Neural progenitor cell (in vitro differentiated cells): Measurements from ENCODE around the gene HMGN3. TPM values are rescaled to one million over a fixed set of nuclear protein-coding genes. Genes with fewer than 3 reads are reported as not detected.

Experiments
- DNase-seq: peaks from one replicate; pipeline ENCODE4 v3.0.0-alpha.2; 2016; ENCODE audit warnings: low spot score
- H2AFZ ChIP-seq: fragments of 200-600 bp; sonication (generic); replicated peaks from 2 replicates; pipeline ENCODE4 v1.6.1; 2016; ENCODE audit warnings: antibody characterized with exemption
- H3F3A ChIP-seq: fragments of 200-600 bp; sonication (generic); 2 replicates; pipeline ENCODE4 v1.6.1; 2016; ENCODE audit warnings: antibody characterized with exemption, low read depth
- H3K27ac ChIP-seq: fragments of 200-600 bp; sonication (generic); 2 replicates; pipeline ENCODE4 v1.5.1; 2016; ENCODE audit warnings: mild to moderate bottlenecking
- H3K27me3 ChIP-seq: fragments of 200-600 bp; sonication (generic); 2 replicates; pipeline ENCODE4 v1.6.1; 2016; ENCODE audit warnings: mild to moderate bottlenecking, moderate library complexity
- H3K36me3 ChIP-seq: fragments of 200-600 bp; sonication (generic); 2 replicates; pipeline ENCODE4 v1.5.1; 2016
- H3K4me1 ChIP-seq: fragments of 200-600 bp; sonication (generic); 2 replicates; pipeline ENCODE4 v1.6.1; 2016; ENCODE audit warnings: mixed run types
- H3K4me2 ChIP-seq: fragments of 200-600 bp; sonication (generic); 2 replicates; pipeline ENCODE4 v1.6.1; 2016
- H3K4me3 ChIP-seq: fragments of 200-600 bp; sonication (generic); 2 replicates; pipeline ENCODE4 v1.5.1; 2016
- H3K79me2 ChIP-seq: fragments of 200-600 bp; sonication (generic); 2 replicates; pipeline ENCODE4 v1.6.1; 2016; ENCODE audit warnings: low read depth
- H3K9ac ChIP-seq: fragments of 200-600 bp; sonication (generic); 2 replicates; pipeline ENCODE4 v1.6.1; 2016
- H3K9me3 ChIP-seq: fragments of 200-600 bp; sonication (generic); 2 replicates; pipeline ENCODE4 v1.5.1; 2016; ENCODE audit warnings: low read depth
- H4K20me1 ChIP-seq: fragments of 200-600 bp; sonication (generic); 2 replicates; pipeline ENCODE4 v1.6.1; 2016; ENCODE audit warnings: low read depth
- H3K27ac Mint-ChIP-seq: 3 replicates; pipeline ENCODE4 v1.8.0; 2021; ENCODE audit warnings: mixed read lengths
- H3K27me3 Mint-ChIP-seq: 2 replicates; pipeline ENCODE4 v1.8.0; 2022; ENCODE audit warnings: low read depth, mild to moderate bottlenecking, inconsistent platforms, moderate library complexity, mixed read lengths; ENCODE audit not compliant: insufficient read depth
- H3K36me3 Mint-ChIP-seq: 3 replicates; pipeline ENCODE4 v1.8.0; 2021; ENCODE audit warnings: mixed read lengths
- H3K4me1 Mint-ChIP-seq: 3 replicates; pipeline ENCODE4 v1.8.0; 2021; ENCODE audit warnings: mixed read lengths
- H3K4me3 Mint-ChIP-seq: 3 replicates; pipeline ENCODE4 v1.8.0; 2021; ENCODE audit warnings: mild to moderate bottlenecking, moderate library complexity, mixed read lengths
- H3K9me3 Mint-ChIP-seq: 3 replicates; pipeline ENCODE4 v1.8.0; 2020; ENCODE audit warnings: mixed read lengths
- CTCF ChIP-seq: fragments of 200-600 bp; sonication (generic); IDR thresholded peaks from 2 replicates; pipeline ENCODE4 v1.5.1; 2017; ENCODE audit warnings: antibody characterized with exemption, mild to moderate bottlenecking
- EZH2 ChIP-seq: fragments of 200-600 bp; sonication (generic); IDR thresholded peaks from 2 replicates; pipeline ENCODE4 v1.6.1; 2017; ENCODE audit warnings: antibody characterized with exemption, mild to moderate bottlenecking, moderate library complexity
- EZH2phosphoT487 ChIP-seq: fragments of 200-600 bp; sonication (generic); IDR thresholded peaks from 2 replicates; pipeline ENCODE4 v1.6.1; 2017; ENCODE audit warnings: antibody characterized with exemption
- total RNA-seq: library from RNA; depleted of rRNA; stranded (reverse); fragments of >200 nt; gene quantifications from 2 replicates; pipeline ENCODE4 v1.2.3, GENCODE V29; 2015; ENCODE audit warnings: low replicate concordance

HMGN3 gene
- total RNA-seq, 1 donor from 2014 or later = 308 TPM

- Histone ChIP-seq H3K79me2 (peaks cover 95% of the 10 kb centered on the region), H3K36me3 (peaks cover 8% of the 10 kb centered on the region), H4K20me1 (peaks cover 32% of the 10 kb centered on the region), H3K4me2 (no peak overlapping the region), H3F3A (peaks cover 17% of the 10 kb centered on the region), H3K27me3 (no peaks in the 10 kb centered on the region), H3K27ac (no peak overlapping the region), H3K9ac (no peak overlapping the region), H3K4me3 (no peak overlapping the region), H3K9me3 (no peaks in the 10 kb centered on the region), H2AFZ (no peak overlapping the region), H3K4me1 (peaks cover 36% of the 10 kb centered on the region)
- DNase-seq = no peak
- H3K4me1 Mint-ChIP-seq = peaks cover 31% of the 10 kb centered on the region
- peaks cover 52% of the 10 kb centered on the region for H3K36me3 Mint-ChIP-seq
- no peak overlapping the region for H3K4me3 Mint-ChIP-seq
- TF ChIP-seq EZH2phosphoT487 (no peak), CTCF (no peak), EZH2 (no peak)
- H3K27me3 Mint-ChIP-seq = peaks cover 2% of the 10 kb centered on the region
- peaks cover 2% of the 10 kb centered on the region for H3K9me3 Mint-ChIP-seq
- H3K27ac Mint-ChIP-seq = no peak overlapping the region
Measured at GRCh38 chr6:79212859-79213258, 21.6 kb downstream of the HMGN3 start.

- no peaks in the 10 kb centered on the region for H3K9me3 ChIP-seq
- Mint-ChIP-seq H3K9me3 (no peaks in the 10 kb centered on the region), H3K36me3 (peaks cover 62% of the 10 kb centered on the region), H3K27ac (no peak overlapping the region), H3K27me3 (no peaks in the 10 kb centered on the region), H3K4me1 (peaks cover 3% of the 10 kb centered on the region), H3K4me3 (no peak overlapping the region)
- no peak overlapping the region for H3K27ac ChIP-seq
- no peaks in the 10 kb centered on the region for H3K4me1 ChIP-seq
- no peak overlapping the region for H3K4me2 ChIP-seq
- no peaks in the 10 kb centered on the region for H3F3A ChIP-seq
- H3K79me2 ChIP-seq = peaks cover 59% of the 10 kb centered on the region
- peaks cover 12% of the 10 kb centered on the region for H3K36me3 ChIP-seq
- H3K9ac ChIP-seq = no peak overlapping the region
- no peak overlapping the region for H3K4me3 ChIP-seq
- H4K20me1 ChIP-seq = peaks cover 5% of the 10 kb centered on the region
- DNase-seq = no peak
- no peak overlapping the region for H2AFZ ChIP-seq
- no peaks in the 10 kb centered on the region for H3K27me3 ChIP-seq
- no peak for TF ChIP-seq EZH2
- TF ChIP-seq EZH2phosphoT487 = no peak
- no peak for TF ChIP-seq CTCF
Measured at GRCh38 chr6:79208816-79209215, 25.7 kb downstream of the HMGN3 start.

GRCh38 chr6:79203753-79204253 lies 30.7 kb downstream of the HMGN3 start:
- Histone ChIP-seq H3K27ac (no peak overlapping the region), H3K9ac (no peak overlapping the region), H3K9me3 (no peaks in the 10 kb centered on the region), H4K20me1 (peaks cover 7% of the 10 kb centered on the region), H3K79me2 (peaks cover 14% of the 10 kb centered on the region), H3K27me3 (no peaks in the 10 kb centered on the region), H2AFZ (no peak overlapping the region), H3F3A (no peaks in the 10 kb centered on the region), H3K4me1 (no peaks in the 10 kb centered on the region), H3K4me2 (no peak overlapping the region), H3K4me3 (no peak overlapping the region), H3K36me3 (peaks cover 7% of the 10 kb centered on the region)
- Mint-ChIP-seq H3K36me3 (peaks cover 59% of the 10 kb centered on the region), H3K4me1 (peaks cover 7% of the 10 kb centered on the region), H3K9me3 (no peaks in the 10 kb centered on the region), H3K27ac (no peak overlapping the region), H3K27me3 (no peaks in the 10 kb centered on the region), H3K4me3 (no peak overlapping the region)
- no peak for TF ChIP-seq EZH2
- DNase-seq = no peak

GRCh38 chr6:79202556-79202955 lies 31.9 kb downstream of the HMGN3 start:
- peak overlapping the region; percentile 47 for H3K27ac Mint-ChIP-seq
- no peak overlapping the region for H3K4me2 ChIP-seq
- H3K79me2 ChIP-seq = peaks cover 5% of the 10 kb centered on the region
- H3K9me3 Mint-ChIP-seq = no peaks in the 10 kb centered on the region
- H3F3A ChIP-seq = no peaks in the 10 kb centered on the region
- peaks cover 4% of the 10 kb centered on the region for H3K36me3 ChIP-seq
- no peak overlapping the region for H2AFZ ChIP-seq
- no peak for TF ChIP-seq CTCF
- no peak for TF ChIP-seq EZH2phosphoT487
- no peak for TF ChIP-seq EZH2
- no peaks in the 10 kb centered on the region for H3K4me1 ChIP-seq
- peaks cover 51% of the 10 kb centered on the region for H3K36me3 Mint-ChIP-seq
- no peak overlapping the region for H3K9ac ChIP-seq
- H3K4me1 Mint-ChIP-seq = peaks cover 7% of the 10 kb centered on the region
- no peak overlapping the region for H3K4me3 ChIP-seq
- H3K27me3 Mint-ChIP-seq = no peaks in the 10 kb centered on the region
- no peaks in the 10 kb centered on the region for H3K27me3 ChIP-seq
- H3K9me3 ChIP-seq = no peaks in the 10 kb centered on the region
- DNase-seq = no peak
- no peak overlapping the region for H3K4me3 Mint-ChIP-seq
- no peak overlapping the region for H3K27ac ChIP-seq
- peaks cover 7% of the 10 kb centered on the region for H4K20me1 ChIP-seq
